Sigmoid colon (tissue), 7 donors: ENCODE measurements around the gene COL4A2. TPM values are rescaled to one million over a fixed set of nuclear protein-coding genes. Genes with fewer than 3 reads are reported as not detected.
A peak's percentile ranks its signal among the peaks of the same experiment; 100 is the strongest.

ENCODE experiments used
- DNase-seq: peaks from one replicate; pipeline ENCODE4 v3.0.0-alpha.2; 2019
- H3K27ac ChIP-seq, 4 donors: fragments of 200-600 bp; sonication (generic); one replicate each; pipeline ENCODE4 v1.5.1; 2016 to 2019; ENCODE audit warnings: mild to moderate bottlenecking in 1 of 4
- H3K27me3 ChIP-seq, 3 donors: fragments of 200-600 bp; sonication (generic); one replicate each; pipeline ENCODE4 v1.5.1; 2019; ENCODE audit warnings: mild to moderate bottlenecking in 1 of 3
- H3K36me3 ChIP-seq, 4 donors: fragments of 200-600 bp; sonication (generic); one replicate each; pipeline ENCODE4 v1.5.1; 2016 to 2019
- H3K4me1 ChIP-seq, 4 donors: fragments of 200-600 bp; sonication (generic); one replicate each; pipeline ENCODE4 v1.5.1; 2017 to 2019
- H3K4me3 ChIP-seq, 4 donors: fragments of 200-600 bp; sonication (generic); one replicate each; pipeline ENCODE4 v1.5.1; 2017 to 2019; ENCODE audit warnings: mild to moderate bottlenecking in 2 of 4, moderate library complexity in 1 of 4
- H3K9me3 ChIP-seq, 4 donors: fragments of 200-600 bp in 3 of 4; sonication (generic) in 3 of 4; one replicate each; pipeline versions ENCODE4 v1.5.1 to v1.6.1; 2013 to 2019
- CTCF ChIP-seq, 4 experiments: fragments of 450-650 bp in 3 of 4; fragments of 200-600 bp in 1 of 4; IDR thresholded peaks; one replicate each; pipeline ENCODE4 v1.5.1; 2016 to 2019; ENCODE audit warnings: antibody characterized with exemption in 4 of 4, mild to moderate bottlenecking in 3 of 4, moderate library complexity in 2 of 4
- EP300 ChIP-seq, 4 donors: sonication (generic); formaldehyde crosslinking; IDR thresholded peaks; one replicate each; pipeline ENCODE4 v1.6.1; 2017; ENCODE audit warnings: antibody characterized with exemption in 4 of 4
- POLR2A ChIP-seq, 2 donors: fragments of 450-650 bp; IDR thresholded peaks; one replicate each; pipeline ENCODE4 v1.6.1; 2016; ENCODE audit warnings: antibody characterized with exemption in 2 of 2, mild to moderate bottlenecking in 2 of 2, moderate library complexity in 2 of 2
- POLR2AphosphoS5 ChIP-seq, 4 donors: sonication (generic); formaldehyde crosslinking; IDR thresholded peaks; one replicate each; pipeline ENCODE4 v1.6.1; 2017; ENCODE audit warnings: antibody characterized with exemption in 4 of 4
- WGBS, 2 donors: extraction: QIAGEN DNeasy Blood & Tissue Kit; methylation state at CpG; one replicate each; pipeline ENCODE4 v1.1.7; 2013; 5-methylcytosine and 5-hydroxymethylcytosine counted together
- intact Hi-C: fragments of 100-400 bp; cut with DNase I; formaldehyde crosslinking; loops from one replicate; pipeline ENCODE4 v1.15.1; 2023
- polyA plus RNA-seq, 3 donors: library from polyadenylated mRNA; stranded (reverse); fragments of 200-250 nt; gene quantifications; one replicate each; pipeline ENCODE4 v1.2.3, GENCODE V29; 2013
- total RNA-seq, 4 donors: library from RNA; depleted of rRNA; stranded (reverse); fragments of >200 nt; gene quantifications; one replicate each; pipeline ENCODE4 v1.1.0, GENCODE V29; 2016
- donor health status: healthy with polysubstance abuse.
- donor health status: Bipolar disorder and iron deficiency.
- donor health status: healthy.

Gene COL4A2
- total and polyA plus RNA-seq, 7 donors, result 24.0 to 1,039 (median 306) TPM

GRCh38 chr13:110278859-110279258, 28.2 kb upstream of the COL4A2 start:
- no peaks in the 10 kb centered on the region for H3K27me3 ChIP-seq
- DNase-seq, result peak; percentile 35
- no peak overlapping the region for H3K4me3 ChIP-seq
- 88 to 93% methylated on average over 7 of the region's 7 CpGs for WGBS, 2 donors
- intact Hi-C loops, result no loop called here
- TF ChIP-seq POLR2AphosphoS5 (IDR thresholded peaks at IDR 0.05) (no peak), POLR2A (IDR thresholded peaks at IDR 0.05) (no peak), CTCF (IDR thresholded peaks at IDR 0.05) (no peak), EP300 (IDR thresholded peaks at IDR 0.05) (no peak)
- peaks cover 0 to 100% (median 96%) of the 10 kb centered on the region in 4 donors for H3K4me1 ChIP-seq
- no peaks in the 10 kb centered on the region for H3K9me3 ChIP-seq
- no peaks in the 10 kb centered on the region for H3K36me3 ChIP-seq
- peak overlapping the region; percentile 55 to 100 (median 84) for H3K27ac ChIP-seq

- DNase-seq, result peak; percentile 45
- WGBS, 2 donors, result 82 to 89% methylated on average over 4 of the region's 4 CpGs
- intact Hi-C loops, result no loop called here
- Histone ChIP-seq H3K27ac (peak overlapping the region; percentile 55 to 100 (median 84)), H3K4me3 (no peak overlapping the region), H3K27me3 (no peaks in the 10 kb centered on the region), H3K4me1 (peaks cover 0 to 100% (median 96%) of the 10 kb centered on the region in 4 donors), H3K36me3 (no peaks in the 10 kb centered on the region), H3K9me3 (no peaks in the 10 kb centered on the region)
- TF ChIP-seq EP300 (IDR thresholded peaks at IDR 0.05) (no peak), POLR2A (IDR thresholded peaks at IDR 0.05) (no peak), CTCF (IDR thresholded peaks at IDR 0.05) (no peak), POLR2AphosphoS5 (IDR thresholded peaks at IDR 0.05) (no peak)
These were observed 27.4 kb upstream of the COL4A2 start for GRCh38 chr13:110279684-110280083.

GRCh38 chr13:110280231-110280813, 26.8 kb upstream of the COL4A2 start:
- no peaks in the 10 kb centered on the region for H3K27me3 ChIP-seq
- peaks cover 0 to 100% (median 96%) of the 10 kb centered on the region in 4 donors for H3K4me1 ChIP-seq
- intact Hi-C loops, result no loop called here

GRCh38 chr13:110280985-110281688, 25.9 kb upstream of the COL4A2 start:
- no peaks in the 10 kb centered on the region for H3K27me3 ChIP-seq
- H3K9me3 ChIP-seq, result no peaks in the 10 kb centered on the region
- DNase-seq, result peak; percentile 90
- H3K27ac ChIP-seq, result peak overlapping the region; percentile 55 to 100 (median 84)
- no peaks in the 10 kb centered on the region for H3K36me3 ChIP-seq
- WGBS, 2 donors, result 70 to 86% methylated on average over 7 of the region's 7 CpGs
- no peak overlapping the region for H3K4me3 ChIP-seq
- TF ChIP-seq POLR2AphosphoS5 (IDR thresholded peaks at IDR 0.05) (peak; percentile 5 to 62 (median 34)), EP300 (IDR thresholded peaks at IDR 0.05) (peak in 1 of 4 donors; percentile 10), CTCF (IDR thresholded peaks at IDR 0.05) (no peak)
- peaks cover 0 to 100% (median 96%) of the 10 kb centered on the region in 4 donors for H3K4me1 ChIP-seq
- intact Hi-C loops, result no loop called here

More at GRCh38 chr13:110280231-110280813, 26.8 kb upstream of the COL4A2 start:
- DNase-seq, result peak; percentile 42
- no peaks in the 10 kb centered on the region for H3K36me3 ChIP-seq
- H3K4me3 ChIP-seq, result no peak overlapping the region
- H3K9me3 ChIP-seq, result no peaks in the 10 kb centered on the region
- TF ChIP-seq CTCF (IDR thresholded peaks at IDR 0.05) (no peak), EP300 (IDR thresholded peaks at IDR 0.05) (no peak), POLR2AphosphoS5 (IDR thresholded peaks at IDR 0.05) (no peak), POLR2A (IDR thresholded peaks at IDR 0.05) (no peak)
- peak overlapping the region; percentile 55 to 100 (median 84) for H3K27ac ChIP-seq
- WGBS, 2 donors, result 85 to 91% methylated on average over 9 of the region's 9 CpGs
